Measurements from ENCODE around the gene ATAD3C. TPM values are rescaled to one million over a fixed set of nuclear protein-coding genes. Genes with fewer than 3 reads are reported as not detected.

The ATAD3C gene
- total RNA-seq, 1 donor from 2014 or later: 2.4 TPM

DNA sequence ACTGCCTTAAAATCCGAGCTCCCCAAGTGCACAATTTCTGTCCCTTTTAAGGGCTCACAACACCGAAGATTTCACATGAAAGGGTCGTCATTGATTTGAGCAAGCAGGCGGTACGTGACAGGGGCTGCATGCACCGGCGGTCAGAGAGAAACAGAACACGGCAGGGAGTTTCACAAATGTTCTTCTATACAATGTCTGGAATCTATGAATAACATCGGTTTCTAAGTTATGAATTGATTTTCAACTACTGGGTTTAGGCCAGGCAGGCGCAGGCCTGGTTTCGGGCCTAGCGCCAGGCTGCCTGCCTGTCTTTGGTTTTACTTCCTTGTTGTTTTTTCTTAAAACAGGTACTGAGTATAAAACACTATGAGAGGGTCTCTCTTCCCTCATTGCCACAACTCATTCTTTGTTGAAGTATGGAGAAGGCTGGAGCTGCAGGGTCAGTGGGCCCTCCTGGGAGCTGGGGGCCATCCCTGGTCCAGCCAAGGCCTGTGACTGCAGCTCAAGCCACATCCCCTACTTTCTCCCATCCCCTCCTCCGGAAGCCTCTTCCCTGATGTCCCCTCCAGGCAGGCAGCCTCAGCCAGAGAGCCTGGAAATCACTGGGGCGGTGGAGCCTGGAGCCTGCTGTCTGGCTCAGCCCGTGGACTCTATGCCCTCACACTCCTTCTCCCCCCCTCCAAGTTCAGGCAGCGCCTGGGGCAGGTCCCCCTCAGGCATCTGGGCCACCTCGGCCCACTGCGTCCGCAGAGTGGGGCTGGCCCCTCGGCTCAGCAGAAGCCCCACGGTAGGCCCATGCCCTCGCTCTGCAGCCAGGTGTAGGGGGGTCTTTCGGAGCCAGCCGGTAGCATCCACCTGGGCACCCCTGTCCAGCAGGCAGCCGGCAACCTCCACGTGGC is 30.8 kb upstream of the ATAD3C start:
- Mint-ChIP-seq H3K27ac (peak overlapping the region; percentile 70), H3K4me3 (peak overlapping the region; percentile 70)
- TF ChIP-seq, protein P1, sequence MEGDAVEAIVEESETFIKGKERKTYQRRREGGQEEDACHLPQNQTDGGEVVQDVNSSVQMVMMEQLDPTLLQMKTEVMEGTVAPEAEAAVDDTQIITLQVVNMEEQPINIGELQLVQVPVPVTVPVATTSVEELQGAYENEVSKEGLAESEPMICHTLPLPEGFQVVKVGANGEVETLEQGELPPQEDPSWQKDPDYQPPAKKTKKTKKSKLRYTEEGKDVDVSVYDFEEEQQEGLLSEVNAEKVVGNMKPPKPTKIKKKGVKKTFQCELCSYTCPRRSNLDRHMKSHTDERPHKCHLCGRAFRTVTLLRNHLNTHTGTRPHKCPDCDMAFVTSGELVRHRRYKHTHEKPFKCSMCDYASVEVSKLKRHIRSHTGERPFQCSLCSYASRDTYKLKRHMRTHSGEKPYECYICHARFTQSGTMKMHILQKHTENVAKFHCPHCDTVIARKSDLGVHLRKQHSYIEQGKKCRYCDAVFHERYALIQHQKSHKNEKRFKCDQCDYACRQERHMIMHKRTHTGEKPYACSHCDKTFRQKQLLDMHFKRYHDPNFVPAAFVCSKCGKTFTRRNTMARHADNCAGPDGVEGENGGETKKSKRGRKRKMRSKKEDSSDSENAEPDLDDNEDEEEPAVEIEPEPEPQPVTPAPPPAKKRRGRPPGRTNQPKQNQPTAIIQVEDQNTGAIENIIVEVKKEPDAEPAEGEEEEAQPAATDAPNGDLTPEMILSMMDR (conservative IDR thresholded peaks at IDR 0.05): no peak

DNA sequence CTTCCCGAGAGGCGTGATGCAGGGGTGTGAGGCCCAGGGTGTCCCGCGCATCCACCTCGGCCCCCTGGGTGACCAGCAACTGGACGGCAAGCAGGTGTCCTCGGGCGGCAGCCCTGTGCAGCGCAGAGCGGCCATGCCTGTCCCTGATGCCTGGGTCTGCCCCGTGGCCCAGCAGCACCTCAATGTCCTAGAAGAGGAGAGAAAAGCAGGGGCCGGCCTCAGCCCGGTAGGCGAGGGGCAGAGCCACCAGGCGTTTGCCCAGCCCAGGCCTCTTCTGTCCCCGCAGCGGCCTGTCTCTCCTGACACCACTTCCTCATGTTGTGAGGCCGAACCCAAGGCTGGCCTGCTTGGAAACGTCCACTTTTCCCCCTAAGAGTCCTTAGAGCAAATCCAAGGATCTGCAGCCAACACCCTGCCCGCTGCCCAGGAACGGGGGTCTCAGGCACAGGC is 30.1 kb upstream of the ATAD3C start:
- Mint-ChIP-seq H3K36me3 (no peaks in the 10 kb centered on the region), H3K4me1 (ENCODE audit: unreplicated experiment) (peaks cover 22% of the 10 kb centered on the region), H3K4me3 (no peak overlapping the region), H3K27ac (no peak overlapping the region), H3K27me3 (no peaks in the 10 kb centered on the region), H3K9me3 (no peaks in the 10 kb centered on the region)
- TF ChIP-seq, protein P1 (conservative IDR thresholded peaks at IDR 0.05): no peak
- DNase-seq (ENCODE audit: extremely low spot score, unreplicated experiment): no peak

More for the DNA sequence above, 30.8 kb upstream of the ATAD3C start:
- Mint-ChIP-seq H3K36me3 (no peaks in the 10 kb centered on the region), H3K9me3 (no peaks in the 10 kb centered on the region), H3K4me1 (ENCODE audit: unreplicated experiment) (peaks cover 22% of the 10 kb centered on the region), H3K27me3 (no peaks in the 10 kb centered on the region)
- no peak for DNase-seq (ENCODE audit: extremely low spot score, unreplicated experiment)

DNA sequence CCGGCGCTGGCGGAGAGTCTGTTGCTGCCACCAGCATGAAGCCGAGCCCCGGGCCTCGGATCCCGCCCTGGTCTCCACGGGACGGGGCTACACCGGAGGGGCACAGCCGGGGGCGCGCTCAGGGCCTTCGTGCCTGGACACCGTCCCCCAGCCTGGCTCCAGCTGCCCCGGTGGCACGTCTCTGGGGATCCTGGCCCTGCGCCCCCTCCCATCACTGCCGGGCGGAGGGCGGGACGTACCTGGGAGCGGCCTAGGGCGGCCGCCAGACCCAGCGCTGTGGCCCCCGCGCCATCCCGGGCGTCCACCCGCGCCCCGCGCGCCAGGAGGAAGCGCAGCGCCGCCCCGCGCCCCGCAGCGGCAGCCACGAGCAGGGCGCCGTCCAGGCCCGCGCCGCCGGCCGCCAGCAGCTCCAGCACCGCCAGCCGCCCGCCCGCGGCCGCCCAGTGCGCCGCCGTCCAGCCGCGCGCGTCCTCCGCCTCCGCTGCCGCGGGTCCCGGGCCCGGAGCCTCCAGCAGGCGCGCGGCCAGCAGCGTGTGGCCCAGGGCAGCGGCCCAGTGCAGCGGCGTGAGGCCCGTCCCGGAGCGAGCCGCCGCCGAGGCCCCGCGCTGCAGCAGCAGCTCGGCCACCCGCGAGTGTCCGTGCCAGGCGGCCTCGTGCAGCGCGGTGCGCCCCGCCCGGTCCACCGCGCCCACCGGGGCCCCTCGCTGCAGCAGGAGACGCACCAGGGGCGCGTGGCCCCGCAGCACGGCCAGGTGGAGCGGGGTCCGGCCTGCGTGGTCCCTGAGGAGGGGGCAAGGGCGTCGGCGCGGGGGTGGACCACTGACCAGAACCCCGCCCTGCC is 29.5 kb upstream of the ATAD3C start:
- TF ChIP-seq, protein P1 (conservative IDR thresholded peaks at IDR 0.05): no peak
- H3K27me3 Mint-ChIP-seq: no peaks in the 10 kb centered on the region
- no peaks in the 10 kb centered on the region for H3K9me3 Mint-ChIP-seq
- H3K27ac Mint-ChIP-seq: no peak overlapping the region
- H3K36me3 Mint-ChIP-seq: no peaks in the 10 kb centered on the region
- DNase-seq (ENCODE audit: extremely low spot score, unreplicated experiment): no peak
- H3K4me1 Mint-ChIP-seq (ENCODE audit: unreplicated experiment): peaks cover 22% of the 10 kb centered on the region
- no peak overlapping the region for H3K4me3 Mint-ChIP-seq

DNA sequence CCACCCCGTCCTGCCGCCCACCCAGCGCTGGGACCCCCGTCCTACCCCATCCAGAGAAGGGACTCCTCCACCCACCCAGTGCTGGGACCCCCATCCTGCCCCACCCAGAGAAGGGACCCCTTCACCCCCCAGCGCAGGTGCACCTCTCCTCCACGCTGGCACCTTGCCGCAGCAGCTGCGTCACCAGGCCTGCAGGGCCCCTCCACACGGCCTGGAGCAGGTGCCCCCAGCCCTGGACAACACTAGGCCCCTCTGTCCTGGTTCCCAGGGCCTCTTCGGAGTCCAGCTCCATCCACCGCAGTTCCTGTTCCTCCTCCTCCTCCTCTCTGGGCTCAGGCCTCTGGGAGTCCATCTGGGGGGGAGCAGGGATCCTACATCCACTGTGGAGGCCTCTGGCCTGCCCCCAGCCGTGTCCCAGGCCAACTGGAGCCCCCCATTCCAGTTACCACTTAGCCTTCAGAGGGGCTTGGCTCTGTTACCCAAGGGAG is 28.8 kb upstream of the ATAD3C start:
- H3K4me1 Mint-ChIP-seq (ENCODE audit: unreplicated experiment): peaks cover 22% of the 10 kb centered on the region
- H3K4me3 Mint-ChIP-seq: peak overlapping the region; percentile 76
- no peak overlapping the region for H3K27ac Mint-ChIP-seq
- no peaks in the 10 kb centered on the region for H3K36me3 Mint-ChIP-seq
- TF ChIP-seq, protein P1 (conservative IDR thresholded peaks at IDR 0.05): no peak
- H3K27me3 Mint-ChIP-seq: no peaks in the 10 kb centered on the region
- no peak for DNase-seq (ENCODE audit: extremely low spot score, unreplicated experiment)
- H3K9me3 Mint-ChIP-seq: no peaks in the 10 kb centered on the region

- H3K9me3 Mint-ChIP-seq: no peaks in the 10 kb centered on the region
- peak within 1 kb of the TSS; percentile 76 for H3K4me3 Mint-ChIP-seq
- TF ChIP-seq, protein P1 (conservative IDR thresholded peaks at IDR 0.05): no peak
- no peaks in the 10 kb centered on the region for H3K36me3 Mint-ChIP-seq
- H3K27ac Mint-ChIP-seq: no peak within 1 kb of the TSS
- no peak for DNase-seq (ENCODE audit: extremely low spot score, unreplicated experiment)
- peaks cover 22% of the 10 kb centered on the region for H3K4me1 Mint-ChIP-seq (ENCODE audit: unreplicated experiment)
- no peaks in the 10 kb centered on the region for H3K27me3 Mint-ChIP-seq
Observed at GRCh38 chr1:1421147-1421906, 28.2 kb upstream of the ATAD3C start, which contains the start of gene ANKRD65. Gene ANKRD65, minus strand, starts transcription at chr1:1421276. Its CDS starts 271 bp downstream, at chr1:1421005.

All from type B pancreatic cell (in vitro differentiated cells).